H1 (cell line): ENCODE data around the gene CHRNA4. TPM values are rescaled to one million over a fixed set of nuclear protein-coding genes. Genes with fewer than 3 reads are reported as not detected.

Source experiments
- CTCF ChIA-PET: fragments of 300-600 bp; sonication (Branson Sonifier 250); formaldehyde crosslinking; loops from one replicate; lab custom pipeline; 2021; ENCODE audit not compliant: partially characterized antibody; lab: Charles Lee
- POLR2A ChIA-PET: fragments of 300-600 bp; sonication (Branson Sonifier 250); formaldehyde crosslinking; loops from one replicate; lab custom pipeline; 2021; ENCODE audit warnings: inconsistent platforms; ENCODE audit not compliant: partially characterized antibody; lab: Charles Lee
- DNase-seq, 2 experiments: peaks; one replicate each; pipeline versions ENCODE4 v3.0.0 to v3.0.0-alpha.2; 2010 to 2022; ENCODE audit warnings: low spot score in 2 of 2, low read depth in 1 of 2, mixed read lengths in 1 of 2
- FAIRE-seq: peaks from 2 replicates; lab custom pipeline; 2011; peaks lifted over from hg19 to GRCh38; lab: Jason Lieb, UNC
- H2AFZ ChIP-seq: 2 replicates; pipeline ENCODE4 v1.8.1; 2012; ENCODE audit warnings: low read length, inconsistent platforms
- H2AK5ac ChIP-seq: 2 replicates; pipeline ENCODE4 v1.6.1; 2013; ENCODE audit warnings: low read depth, low read length
- H2BK120ac ChIP-seq: replicated peaks from 2 replicates; pipeline ENCODE3; 2013; ENCODE audit warnings: low read depth, low read length, inconsistent platforms
- H2BK12ac ChIP-seq: 2 replicates; pipeline ENCODE4 v1.6.1; 2013; ENCODE audit warnings: low read depth, low read length
- H2BK15ac ChIP-seq: 2 replicates; pipeline ENCODE4 v1.6.1; 2013; ENCODE audit warnings: low read length
- H2BK20ac ChIP-seq: 2 replicates; pipeline ENCODE4 v1.6.1; 2013; ENCODE audit warnings: low read length
- H2BK5ac ChIP-seq: 2 replicates; pipeline ENCODE4 v1.6.1; 2013; ENCODE audit warnings: low read depth, low read length
- H3K14ac ChIP-seq: 2 replicates; pipeline ENCODE4 v1.6.1; 2013; ENCODE audit warnings: inconsistent platforms; ENCODE audit not compliant: insufficient read length
- H3K18ac ChIP-seq: 2 replicates; pipeline ENCODE4 v1.6.1; 2013; ENCODE audit warnings: low read length; ENCODE audit errors: extremely low read depth
- H3K23ac ChIP-seq: 2 replicates; pipeline ENCODE4 v1.6.1; 2013; ENCODE audit warnings: inconsistent platforms; ENCODE audit not compliant: insufficient read length
- H3K23me2 ChIP-seq: 2 replicates; pipeline ENCODE4 v1.6.1; 2013; ENCODE audit warnings: low read depth, low read length
- H3K27ac ChIP-seq: 2 replicates; pipeline ENCODE4 v1.6.1; 2011; ENCODE audit warnings: low read depth, low read length, inconsistent platforms
- H3K27me3 ChIP-seq, 4 experiments: replicated peaks in 1 of 4; 1 replicate in 1 of 4; 2 replicates in 3 of 4; pipeline versions ENCODE4 v1.6.1 to v1.8.1; 2011 to 2013; ENCODE audit warnings: low read length in 3 of 4, mild to moderate bottlenecking in 3 of 4, inconsistent platforms in 2 of 4, mixed read lengths in 2 of 4, moderate library complexity in 1 of 4; ENCODE audit not compliant: control insufficient read depth in 3 of 4, insufficient read depth in 3 of 4; ENCODE audit errors: extremely low read depth in 1 of 4
- H3K36me3 ChIP-seq, 4 experiments: 2 replicates each; pipeline versions ENCODE4 v1.6.1 to v1.8.1; 2011 to 2013; ENCODE audit warnings: mild to moderate bottlenecking in 4 of 4, low read length in 3 of 4, moderate library complexity in 2 of 4, control low read depth in 1 of 4, inconsistent platforms in 1 of 4; ENCODE audit not compliant: insufficient read depth in 4 of 4, control insufficient read depth in 2 of 4
- H3K4ac ChIP-seq: replicated peaks from 2 replicates; pipeline ENCODE3; 2013; ENCODE audit warnings: low read length, low read depth, mixed read lengths, inconsistent platforms; ENCODE audit not compliant: insufficient read length
- H3K4me1 ChIP-seq, 4 experiments: replicated peaks in 1 of 4; 1 replicate in 1 of 4; 2 replicates in 3 of 4; pipeline versions ENCODE4 v1.6.1 to v1.8.1; 2011 to 2013; ENCODE audit warnings: low read length in 3 of 4, inconsistent platforms in 2 of 4, mixed read lengths in 1 of 4; ENCODE audit not compliant: insufficient read depth in 4 of 4, control insufficient read depth in 3 of 4
- H3K4me2 ChIP-seq, 2 experiments: 2 replicates each; pipeline versions ENCODE4 v1.6.1 to v1.8.1; 2011 to 2013; ENCODE audit warnings: low read depth in 2 of 2, low read length in 2 of 2, control low read depth in 1 of 2, inconsistent platforms in 1 of 2, mild to moderate bottlenecking in 1 of 2; ENCODE audit not compliant: insufficient read depth in 1 of 2
- H3K4me3 ChIP-seq, 4 experiments: fragments of 200-600, 300-600 bp in 1 of 4; sonication (generic), shearing (Covaris generic), sonication (Bioruptor Twin) in 1 of 4; 2 replicates each; pipeline versions ENCODE4 v1.5.1 to v1.8.1; 2011 to 2016; ENCODE audit warnings: low read length in 4 of 4, low read depth in 3 of 4, control low read depth in 2 of 4, inconsistent platforms in 2 of 4, mild to moderate bottlenecking in 2 of 4, mixed read lengths in 1 of 4, moderate library complexity in 1 of 4; ENCODE audit not compliant: insufficient read depth in 2 of 4; ENCODE audit errors: extremely low read depth in 1 of 4
- H3K56ac ChIP-seq: replicated peaks from 2 replicates; pipeline ENCODE3; 2013; ENCODE audit warnings: low read depth, mild to moderate bottlenecking, mixed read lengths, low read length, inconsistent platforms; ENCODE audit not compliant: insufficient read length
- H3K79me1 ChIP-seq: 2 replicates; pipeline ENCODE4 v1.6.1; 2013; ENCODE audit warnings: low read depth, low read length, control low read depth
- H3K79me2 ChIP-seq, 2 experiments: 2 replicates each; pipeline versions ENCODE4 v1.6.1 to v1.8.1; 2012 to 2013; ENCODE audit warnings: low read length in 2 of 2, mild to moderate bottlenecking in 2 of 2, inconsistent platforms in 1 of 2; ENCODE audit not compliant: insufficient read depth in 2 of 2, control insufficient read depth in 1 of 2
- H3K9ac ChIP-seq, 4 experiments: replicated peaks in 1 of 4; 1 replicate in 1 of 4; 2 replicates in 3 of 4; pipeline versions ENCODE4 v1.6.1 to v1.8.1; 2011 to 2013; ENCODE audit warnings: low read depth in 3 of 4, low read length in 3 of 4, control low read depth in 2 of 4, mild to moderate bottlenecking in 2 of 4, moderate library complexity in 2 of 4, inconsistent platforms in 1 of 4; ENCODE audit errors: extremely low read depth in 1 of 4
- H3K9me3 ChIP-seq, 2 experiments: 2 replicates each; pipeline versions ENCODE4 v1.6.1 to v1.8.1; 2012 to 2013; ENCODE audit warnings: mild to moderate bottlenecking in 2 of 2, moderate library complexity in 2 of 2, control low read depth in 1 of 2, inconsistent platforms in 1 of 2, low read depth in 1 of 2, low read length in 1 of 2, mixed read lengths in 1 of 2; ENCODE audit not compliant: insufficient read depth in 2 of 2
- H4K20me1 ChIP-seq, 2 experiments: replicated peaks in 1 of 2; 2 replicates each; pipeline versions ENCODE3 to v1.8.1; 2011 to 2013; ENCODE audit warnings: inconsistent platforms in 2 of 2, low read length in 2 of 2, mild to moderate bottlenecking in 1 of 2; ENCODE audit not compliant: insufficient read depth in 2 of 2, control insufficient read depth in 1 of 2
- H4K5ac ChIP-seq: 2 replicates; pipeline ENCODE4 v1.6.1; 2013; ENCODE audit warnings: low read length, low read depth, mixed read lengths, inconsistent platforms; ENCODE audit not compliant: insufficient read length
- H4K8ac ChIP-seq: 2 replicates; pipeline ENCODE4 v1.8.0; 2013; ENCODE audit warnings: mild to moderate bottlenecking, moderate library complexity, low read length, inconsistent platforms; ENCODE audit not compliant: insufficient read depth; ENCODE audit errors: extremely low read depth
- H4K91ac ChIP-seq: replicated peaks from 2 replicates; pipeline ENCODE3; 2013; ENCODE audit warnings: low read length, mixed read lengths, inconsistent platforms; ENCODE audit not compliant: insufficient read length
- SAP30 ChIP-seq: fragments of 300-600 bp; sonication (generic); IDR thresholded peaks from 2 replicates; pipeline ENCODE4 v1.7.1; 2012; ENCODE audit warnings: low read length, moderate library complexity, mild to moderate bottlenecking, inconsistent platforms; ENCODE audit not compliant: insufficient read depth, insufficient replicate concordance
- TCF12 ChIP-seq: IDR thresholded peaks from 2 replicates; pipeline ENCODE4 v1.6.1; 2011; ENCODE audit warnings: low read depth, mild to moderate bottlenecking, low read length
- YY1 ChIP-seq: IDR thresholded peaks from 2 replicates; pipeline ENCODE4 v1.6.1; 2011; ENCODE audit warnings: low read depth, mild to moderate bottlenecking, low read length
- WGBS, 2 experiments: shearing (Covaris generic) in 1 of 2; methylation state at CpG; one replicate each; pipeline versions ENCODE4 v1.1.6 to v1.1.7; 2013 to 2015; ENCODE audit warnings: low lambda C conversion rate in 2 of 2, mixed read lengths in 2 of 2, inconsistent platforms in 1 of 2, low coverage in 1 of 2, missing lambda C conversion rate in 1 of 2; ENCODE audit not compliant: insufficient replicate concordance in 2 of 2, insufficient coverage in 1 of 2, insufficient read length in 1 of 2; ENCODE audit errors: extremely low coverage in 1 of 2, missing lambda C conversion rate in 1 of 2; 5-methylcytosine and 5-hydroxymethylcytosine counted together
- polyA plus RNA-seq, 7 experiments: library from polyadenylated mRNA; depleted of rRNA in 3 of 7; stranded (reverse) in 5 of 7; unstranded in 2 of 7; fragments of >200 nt in 5 of 7; fragments of 200-250 nt in 2 of 7; gene quantifications; 1 replicate in 5 of 7; 2 replicates in 1 of 7; 4 replicates in 1 of 7; pipeline versions ENCODE4 v1.2.1 to v1.2.3, GENCODE V29; 2011 to 2013; ENCODE audit warnings: missing spikeins in 2 of 7, mixed read lengths in 2 of 7
- total RNA-seq: library from RNA; stranded (reverse); fragmentation: NEBNext Ultra II Directional; extraction: Animal tissue kit (Norgen Biotek cat#: 25700); gene quantifications from 2 replicates; pipeline ENCODE4 v1.2.1, GENCODE V29; 2021
- TF ChIP-seq, protein P1 (sequence below): IDR thresholded peaks from 2 replicates; pipeline ENCODE4 v1.6.1; 2011; ENCODE audit warnings: low read depth, mild to moderate bottlenecking, low read length; ENCODE audit not compliant: insufficient read depth

CHRNA4 gene
- total and polyA plus RNA-seq, 2 of the 8 experiments (the other 6 are each of a cell fraction or from before 2014, with no cell fraction given): 4.3 to 5.7 TPM

DNA sequence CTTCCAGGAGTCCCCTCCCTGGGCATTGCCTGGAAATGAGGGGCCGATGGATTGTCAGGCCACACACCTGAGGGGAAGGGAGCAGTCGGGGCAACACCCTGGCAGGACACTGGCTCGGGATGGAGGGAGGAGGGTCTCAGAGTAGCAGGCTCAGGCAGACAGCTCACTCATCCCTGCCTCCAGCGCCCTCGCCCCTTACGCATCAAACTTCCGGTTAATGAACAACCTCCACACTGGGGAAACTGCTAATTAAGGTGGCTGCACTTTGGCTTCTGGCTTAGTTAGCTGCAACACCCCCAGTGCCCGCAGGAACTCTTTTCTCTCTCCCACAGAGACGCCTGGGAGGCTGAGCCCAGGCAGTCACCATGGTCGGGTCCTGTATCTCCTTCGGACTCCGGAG is 13.4 kb upstream of the CHRNA4 start:
- no peak overlapping the region for H3K27ac ChIP-seq
- POLR2A ChIA-PET: no interaction called here
- no peaks in the 10 kb centered on the region; the same call in none of the 2 replicates for H3K23me2 ChIP-seq
- TF ChIP-seq TCF12: no peak
- no peak for TF ChIP-seq YY1
- no peak for TF ChIP-seq SAP30
- TF ChIP-seq, protein P1, sequence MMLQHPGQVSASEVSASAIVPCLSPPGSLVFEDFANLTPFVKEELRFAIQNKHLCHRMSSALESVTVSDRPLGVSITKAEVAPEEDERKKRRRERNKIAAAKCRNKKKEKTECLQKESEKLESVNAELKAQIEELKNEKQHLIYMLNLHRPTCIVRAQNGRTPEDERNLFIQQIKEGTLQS: no peak
- no peak overlapping the region for H2BK5ac ChIP-seq
- CTCF ChIA-PET: interaction anchor here (1.2 to 1.6 kb wide), 3 partner anchors 11 to 107 kb away, joined by 3 to 4 read pairs (median 4); no protein-coding TSS in a partner anchor
- H3K79me2 ChIP-seq: no peaks in the 10 kb centered on the region
- H3K56ac ChIP-seq: no peak overlapping the region
- H3K36me3 ChIP-seq: no peaks in the 10 kb centered on the region
- H3K4ac ChIP-seq: no peak overlapping the region
- no peak overlapping the region for H2BK12ac ChIP-seq
- H3K4me2 ChIP-seq: no peak overlapping the region
- H3K18ac ChIP-seq: no peak overlapping the region
- 86% methylated on average over 12 of the region's 12 CpGs; no CpG with 5 or more reads in 1 of the 2 experiments for WGBS, 2 experiments
- no peak overlapping the region for H2BK120ac ChIP-seq
- H4K91ac ChIP-seq: no peak overlapping the region
- no peak overlapping the region for H2BK20ac ChIP-seq
- H2BK15ac ChIP-seq: no peak overlapping the region
- H3K79me1 ChIP-seq: no peaks in the 10 kb centered on the region; the same call in 1 of the 2 replicates
- peaks cover 0 to 2% (median 0%) of the 10 kb centered on the region in 4 experiments; a peak in 1 of 7 replicates for H3K27me3 ChIP-seq
- H3K4me1 ChIP-seq: peaks cover 3 to 21% (median 14%) of the 10 kb centered on the region in 4 experiments
- H3K9me3 ChIP-seq: no peaks in the 10 kb centered on the region
- no peak overlapping the region for H3K4me3 ChIP-seq
- no peak overlapping the region for H3K9ac ChIP-seq
- H3K14ac ChIP-seq: no peak overlapping the region
- H2AFZ ChIP-seq: no peak overlapping the region
- DNase-seq (no peak), FAIRE-seq (no peak)
- no peak overlapping the region for H3K23ac ChIP-seq
- no peaks in the 10 kb centered on the region for H4K20me1 ChIP-seq
- H4K5ac ChIP-seq: no peak overlapping the region
- H4K8ac ChIP-seq: no peak overlapping the region
- H2AK5ac ChIP-seq: no peak overlapping the region
